HepG2 (cell line): ENCODE data around the gene B3GNT7. TPM values are rescaled to one million over a fixed set of nuclear protein-coding genes. Genes with fewer than 3 reads are reported as not detected.

Source experiments
- ATAC-seq: fragments of 200-7000 bp; cut with Tn5 transposase; 3 replicates; pipeline ENCODE4 v1.9.1; 2020; ENCODE audit warnings: mild to moderate bottlenecking, moderate library complexity
- BruUV-seq: library from RNA; stranded (reverse); fragments of 400-500 nt; replicated peaks from 2 replicates; lab custom pipeline; 2021; lab: Mats Ljungman, UMichigan
- CTCF ChIA-PET: fragments of 300-600 bp; formaldehyde crosslinking; extraction: SDS; loops from one replicate; lab custom pipeline; 2021; ENCODE audit warnings: low total read pairs, inconsistent platforms, low intra/inter-chr PET ratio; lab: Yijun Ruan, JAX
- POLR2A ChIA-PET: fragments of 350-600 bp; sonication (Branson Sonifier 250); formaldehyde crosslinking; loops from one replicate; lab custom pipeline; 2020; ENCODE audit warnings: antibody characterized with exemption, inconsistent platforms; lab: Yijun Ruan, JAX
- DNase-seq: peaks from one replicate; pipeline ENCODE4 v3.0.0-alpha.2; 2015; ENCODE audit warnings: low spot score
- FAIRE-seq: peaks from 3 replicates; lab custom pipeline; 2011; peaks lifted over from hg19 to GRCh38; lab: Jason Lieb, UNC
- H2AFZ ChIP-seq: one replicate; pipeline ENCODE4 v1.6.1; 2011; ENCODE audit warnings: low read length, inconsistent platforms
- H3K27ac ChIP-seq: fragments of 300-600 bp; 3 replicates; pipeline ENCODE4 v1.8.0; 2011; ENCODE audit warnings: mixed run types, mild to moderate bottlenecking, mixed read lengths, low read length, inconsistent platforms; ENCODE audit not compliant: insufficient read depth; ENCODE audit errors: extremely low read length
- H3K27me3 ChIP-seq, 2 experiments: fragments of 200-600 bp in 1 of 2; 2 replicates in 1 of 2; 3 replicates in 1 of 2; pipeline versions ENCODE4 v1.6.0 to v1.8.0; 2011; ENCODE audit warnings: low read length in 2 of 2, mild to moderate bottlenecking in 2 of 2, moderate library complexity in 2 of 2, inconsistent platforms in 1 of 2; ENCODE audit not compliant: insufficient read depth in 2 of 2, control insufficient read depth in 1 of 2
- H3K36me3 ChIP-seq, 2 experiments: fragments of 200-600 bp in 1 of 2; replicated peaks in 1 of 2; 2 replicates in 1 of 2; 3 replicates in 1 of 2; pipeline versions ENCODE4 v1.5.1 to v1.8.0; 2011; ENCODE audit warnings: low read length in 2 of 2, inconsistent platforms in 1 of 2; ENCODE audit not compliant: insufficient read depth in 2 of 2, control insufficient read depth in 1 of 2
- H3K4me1 ChIP-seq: 2 replicates; pipeline ENCODE4 v1.5.1; 2012; ENCODE audit warnings: low read length, inconsistent platforms; ENCODE audit not compliant: insufficient read depth
- H3K4me2 ChIP-seq: 2 replicates; pipeline ENCODE4 v1.6.0; 2011; ENCODE audit warnings: low read depth, low read length, inconsistent platforms
- H3K4me3 ChIP-seq, 3 experiments: fragments of 200-600 bp in 1 of 3; sonication (generic), shearing (Covaris generic) in 1 of 3; replicated peaks in 1 of 3; 2 replicates each; pipeline ENCODE4 v1.5.1; 2011 to 2016; ENCODE audit warnings: low read length in 3 of 3, inconsistent platforms in 2 of 3, low read depth in 2 of 3, mild to moderate bottlenecking in 2 of 3, control low read depth in 1 of 3, mixed read lengths in 1 of 3; ENCODE audit not compliant: insufficient read depth in 1 of 3
- H3K79me2 ChIP-seq: one replicate; pipeline ENCODE4 v1.6.1; 2011; ENCODE audit warnings: low read length, inconsistent platforms; ENCODE audit not compliant: insufficient read depth
- H3K9ac ChIP-seq: 2 replicates; pipeline ENCODE4 v1.6.0; 2011; ENCODE audit warnings: mild to moderate bottlenecking, low read depth, low read length, inconsistent platforms; ENCODE audit not compliant: insufficient read depth
- H3K9me3 ChIP-seq: 2 replicates; pipeline ENCODE4 v1.5.1; 2012; ENCODE audit warnings: mild to moderate bottlenecking, low read length
- H4K20me1 ChIP-seq: 2 replicates; pipeline ENCODE4 v1.6.0; 2011; ENCODE audit warnings: inconsistent platforms, mild to moderate bottlenecking, low read length, moderate library complexity; ENCODE audit not compliant: insufficient read depth
- ARNTL ChIP-seq: sonication (generic); formaldehyde crosslinking; IDR thresholded peaks from 2 replicates; pipeline ENCODE4 v1.4.0; 2020; ENCODE audit warnings: mild to moderate bottlenecking, missing genetic modification reagents
- CBX5 ChIP-seq: sonication (generic); formaldehyde crosslinking; IDR thresholded peaks from 2 replicates; pipeline ENCODE4 v1.4.0; 2020; ENCODE audit warnings: missing genetic modification reagents, borderline replicate concordance
- HOXA9 ChIP-seq: sonication (generic); formaldehyde crosslinking; IDR thresholded peaks from 2 replicates; pipeline ENCODE4 v1.8.1; 2022; ENCODE audit warnings: missing genetic modification reagents, mild to moderate bottlenecking, moderate library complexity, borderline replicate concordance
- KAT7 ChIP-seq: IDR thresholded peaks from 2 replicates; pipeline ENCODE4 v1.6.1; 2018; ENCODE audit warnings: borderline replicate concordance, missing compliant biosample characterization
- LBX2 ChIP-seq: sonication (generic); formaldehyde crosslinking; IDR thresholded peaks from 2 replicates; pipeline ENCODE4 v1.5.0; 2020; ENCODE audit warnings: missing genetic modification reagents, mild to moderate bottlenecking, borderline replicate concordance
- MLLT10 ChIP-seq: sonication (generic); formaldehyde crosslinking; IDR thresholded peaks from 2 replicates; pipeline ENCODE4 v1.4.0; 2020; ENCODE audit warnings: missing genetic modification reagents
- TEAD3 ChIP-seq: optimal IDR thresholded peaks from 2 replicates; pipeline ENCODE3; 2016; ENCODE audit warnings: borderline replicate concordance
- ZNF33A ChIP-seq: sonication (generic); formaldehyde crosslinking; IDR thresholded peaks from 2 replicates; pipeline ENCODE4 v1.5.1; 2020; ENCODE audit warnings: missing genetic modification reagents, mild to moderate bottlenecking, moderate library complexity, borderline replicate concordance
- ZNF569 ChIP-seq: sonication (generic); formaldehyde crosslinking; IDR thresholded peaks from 2 replicates; pipeline ENCODE4 v1.5.0; 2020; ENCODE audit warnings: mild to moderate bottlenecking, missing genetic modification reagents, moderate library complexity, borderline replicate concordance
- ZNF883 ChIP-seq: sonication (generic); formaldehyde crosslinking; IDR thresholded peaks from 2 replicates; pipeline ENCODE4 v1.5.1; 2020; ENCODE audit warnings: mild to moderate bottlenecking, missing genetic modification reagents; ENCODE audit errors: not compliant biosample characterization
- WGBS: methylation state at CpG from one replicate; pipeline ENCODE4 v1.1.6; 2017; ENCODE audit warnings: low lambda C conversion rate; 5-methylcytosine and 5-hydroxymethylcytosine counted together
- in situ Hi-C: cut with HindIII; loops from 2 replicates; pipeline ENCODE4 v1.10.0; 2017; ENCODE audit warnings: low pct_unique_long_range_greater_than_20kb; ENCODE audit not compliant: extremely low pct_ligation_motif_present
- intact Hi-C: fragments of 100-400 bp; cut with micrococcal nuclease; formaldehyde crosslinking; loops from one replicate; pipeline ENCODE4 v1.10.0; 2022; ENCODE audit not compliant: unreplicated experiment
- polyA plus RNA-seq, 8 experiments: library from polyadenylated mRNA; depleted of rRNA in 3 of 8; stranded (reverse) in 7 of 8; unstranded in 1 of 8; fragments of >200 nt; fragmentation: Illumina TruSeq in 4 of 8; extraction: Trizol in 4 of 8; gene quantifications; 2 replicates each; pipeline versions ENCODE4 v1.2.1 to v1.2.3, GENCODE V29; 2011 to 2016; ENCODE audit warnings: low read depth in 4 of 8, missing spikeins in 1 of 8, mixed read lengths in 1 of 8; ENCODE audit not compliant: insufficient read depth in 1 of 8
- total RNA-seq, 5 experiments: library from RNA; depleted of rRNA; stranded (reverse); fragments of >200 nt; fragmentation: Illumina TruSeq; extraction: Trizol; gene quantifications; 2 replicates each; pipeline ENCODE4 v1.2.3, GENCODE V29; 2016; ENCODE audit warnings: low read depth in 1 of 5

Gene B3GNT7
- total and polyA plus RNA-seq, 2 of the 13 experiments (the other 11 are each of a cell fraction or from before 2014, with no cell fraction given) = 0.04 to 0.24 TPM

- Histone ChIP-seq H3K27me3 (peaks cover 0 to 13% of the 10 kb centered on the region in 2 experiments; a peak in 3 of 5 replicates), H4K20me1 (no peaks in the 10 kb centered on the region), H3K27ac (no peak overlapping the region), H3K9ac (no peak overlapping the region), H3K4me1 (peaks cover 31% of the 10 kb centered on the region), H3K4me3 (no peak overlapping the region), H3K4me2 (no peak overlapping the region), H3K36me3 (no peaks in the 10 kb centered on the region), H3K9me3 (no peaks in the 10 kb centered on the region), H2AFZ (no peak overlapping the region), H3K79me2 (no peaks in the 10 kb centered on the region)
- DNase-seq (no peak), ATAC-seq (no peak), FAIRE-seq (no peak)
- TF ChIP-seq LBX2 (no peak), TEAD3 (CRISPR knock-in tag) (no peak), KAT7 (CRISPR knock-in tag) (no peak), CBX5 (no peak), ZNF569 (no peak), ARNTL (CRISPR knock-in tag) (no peak), MLLT10 (CRISPR knock-in tag) (no peak), ZNF883 (CRISPR knock-in tag) (no peak), ZNF33A (CRISPR knock-in tag) (no peak), HOXA9 (CRISPR knock-in tag) (no peak)
- WGBS = 43% methylated on average over 14 of the region's 15 CpGs
- ChIA-PET POLR2A (no interaction called here), CTCF (no interaction called here)
- intact Hi-C loops (no loop called here), in situ Hi-C loops (no loop called here)
- no TSS peak for BruUV-seq
Observed at GRCh38 chr2:231383416-231384108, 11.9 kb upstream of the B3GNT7 start.
